ENCODE measurements around the gene MS4A2.

- TF ChIP-seq CTCF (conservative IDR thresholded peaks at IDR 0.05 in 1 of 2, IDR thresholded peaks at IDR 0.05 in 1 of 2; ENCODE audit: extremely low read depth in 1 of 2, insufficient read depth in 1 of 2, low read depth in 1 of 2, low read length in 2 of 2) (no peak), EZH2 (IDR thresholded peaks at IDR 0.05; ENCODE audit: borderline replicate concordance, low read length) (no peak)
Observed at GRCh38 chr11:60059052-60059451, 29.4 kb upstream of the MS4A2 start.
